Left hindlimb (tissue), 1 donor: Measurements from ENCODE around the gene LOX.
"Not testable (repeated sequence)": the region's sequence is repeated elsewhere in the genome, so short reads cannot be mapped to it uniquely, and the experiment has no call there.

ENCODE experiments used
- DNase-seq: peaks from one replicate; pipeline ENCODE4 v3.0.0-alpha.2; 2018

Gene LOX

DNA sequence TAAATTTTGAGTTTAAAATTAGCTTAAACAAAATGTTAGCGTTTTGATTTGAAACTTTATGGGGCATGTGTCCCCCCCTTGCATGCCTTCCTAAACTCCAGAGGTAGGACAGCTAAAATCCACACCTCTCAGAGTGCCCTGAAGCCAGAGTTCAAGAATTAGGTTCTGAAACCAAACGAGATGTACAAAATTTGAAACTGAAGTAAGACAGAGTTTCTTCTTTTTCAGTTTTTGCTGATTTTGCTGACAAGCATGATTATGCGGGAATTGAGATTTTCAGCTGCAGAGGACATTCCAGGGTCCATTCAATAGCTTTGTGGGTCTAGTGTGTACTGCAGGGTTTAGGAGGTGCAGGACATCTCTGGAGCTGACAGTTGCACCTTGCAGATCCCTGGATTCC, 17.1 kb upstream of the LOX start:
- DNase-seq = no peak

DNA sequence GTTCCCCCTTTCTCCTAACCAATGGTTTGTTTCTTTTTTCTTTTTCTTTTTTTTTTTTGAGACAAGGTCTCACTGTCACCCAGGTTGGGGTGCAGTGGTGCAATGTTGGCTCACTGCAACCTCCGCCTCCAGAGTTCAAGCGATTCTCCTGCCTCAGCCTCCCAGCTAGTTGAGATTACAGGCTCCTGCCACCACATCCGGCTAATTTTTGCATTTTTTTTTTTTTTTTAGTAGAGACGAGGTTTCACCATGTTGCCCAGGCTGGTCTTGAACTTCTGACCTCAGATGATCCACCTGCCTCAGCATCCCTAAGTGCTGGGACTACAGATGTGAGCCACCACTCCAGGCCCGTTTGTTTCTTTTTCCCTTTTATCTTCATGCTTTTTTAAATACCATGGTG, 16.2 kb upstream of the LOX start:
- not testable (repeated sequence) for DNase-seq

DNA sequence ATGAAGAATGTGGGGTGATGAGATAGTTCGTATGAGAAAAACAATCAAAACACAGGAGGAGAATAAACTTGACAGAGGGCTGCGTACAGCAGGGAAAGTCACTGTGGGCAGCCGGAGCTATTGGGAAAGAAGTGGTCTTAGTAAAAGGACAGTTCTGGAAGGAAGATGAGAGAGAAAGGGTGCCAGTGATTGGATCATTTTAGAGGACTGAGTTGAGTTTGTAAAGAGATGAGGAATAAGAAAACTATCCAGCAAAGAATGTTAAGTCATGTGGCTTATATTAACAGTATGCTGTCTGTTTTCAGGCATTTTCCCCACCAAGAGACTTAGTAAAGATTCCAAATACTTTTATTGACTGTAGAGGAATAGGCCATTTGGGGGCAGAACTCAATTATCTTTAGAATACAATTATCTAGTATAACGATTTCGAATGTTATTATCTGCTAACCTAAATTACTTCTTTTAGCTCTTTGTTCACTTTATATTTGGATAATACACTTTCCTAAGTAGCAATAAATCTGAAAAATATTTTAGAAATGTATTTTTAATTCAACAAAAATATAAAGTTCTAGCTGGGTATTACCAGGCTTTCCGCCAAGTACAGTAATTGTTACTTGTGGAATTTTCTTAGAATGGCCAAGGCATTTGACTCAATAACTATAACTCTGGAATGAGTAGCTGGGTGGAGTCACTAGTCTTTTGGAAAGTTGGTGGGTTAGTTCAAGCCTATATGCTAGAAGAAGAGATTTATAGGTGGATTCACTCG, 15.5 kb upstream of the LOX start:
- DNase-seq = no peak

DNA sequence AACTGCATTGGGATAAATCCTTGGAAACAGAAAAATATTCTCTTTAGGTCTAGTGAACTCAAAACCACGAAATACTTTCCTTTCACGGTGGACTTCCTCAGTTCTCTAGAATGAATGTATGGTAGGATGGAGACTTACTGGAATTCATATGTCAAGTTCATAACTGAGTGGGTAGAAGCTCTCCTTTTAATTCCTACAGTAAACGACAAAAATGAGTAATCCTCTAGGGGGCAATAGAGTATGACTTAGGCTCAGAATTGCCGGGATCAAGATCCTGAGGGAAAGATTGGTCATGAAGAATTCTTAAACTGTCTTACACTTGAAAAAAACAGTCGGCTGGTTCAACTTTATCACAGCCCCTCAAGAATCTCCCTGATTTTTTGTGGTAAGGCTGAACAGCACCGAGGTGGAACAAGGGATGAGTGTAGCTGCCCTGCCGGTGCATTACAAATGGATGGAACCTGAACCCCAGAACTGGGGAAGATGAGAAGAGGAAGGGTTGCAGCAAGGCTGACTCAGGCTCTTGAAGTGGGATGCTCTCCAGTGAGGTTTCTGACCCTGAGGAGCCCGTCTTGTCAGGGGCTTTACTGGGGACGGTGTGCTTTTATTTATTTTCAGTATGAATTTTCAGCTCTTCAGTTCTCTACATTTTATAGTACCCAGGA, 14.0 kb upstream of the LOX start:
- DNase-seq = no peak

DNA sequence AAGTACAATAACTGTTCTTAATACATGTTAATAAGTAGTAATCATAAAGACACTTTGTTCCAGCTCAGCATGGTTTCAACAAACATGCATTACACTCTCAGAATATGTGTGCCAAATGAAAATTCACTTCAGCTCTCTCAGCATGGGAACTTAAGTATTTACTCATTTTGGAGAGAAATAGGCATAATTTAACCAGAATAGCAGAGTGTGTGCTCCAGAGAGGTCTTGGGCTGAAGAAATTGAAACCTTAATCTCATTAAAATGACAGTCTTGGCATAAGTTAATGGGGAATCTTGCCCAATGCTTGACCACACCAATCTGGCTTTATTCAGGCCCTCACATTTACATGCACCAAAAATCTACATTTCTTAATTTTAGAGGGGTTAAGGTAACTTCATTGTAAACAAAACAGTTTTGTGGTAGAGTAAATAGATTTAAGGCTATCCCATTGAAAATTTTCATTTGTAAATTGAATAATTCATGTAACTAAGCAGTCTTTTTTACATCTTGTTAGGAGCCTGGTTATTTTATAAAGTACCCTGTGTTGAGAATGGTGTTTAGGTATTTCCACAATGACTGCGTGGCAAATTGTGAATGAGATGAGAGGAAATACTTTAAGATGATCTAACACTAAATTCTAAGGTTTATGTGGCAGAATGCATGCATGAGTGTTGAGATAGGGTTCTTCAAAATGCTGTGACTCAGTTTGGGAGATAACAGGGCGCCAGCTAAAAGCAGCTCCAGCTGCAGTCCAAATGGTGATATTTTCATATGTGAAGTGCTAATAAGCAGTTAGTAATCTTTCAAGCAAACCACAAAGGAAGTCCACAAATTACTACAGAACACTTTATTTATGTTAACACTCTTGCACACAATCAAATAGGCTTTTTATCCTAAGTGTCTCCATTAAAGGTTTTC, 11.3 kb upstream of the LOX start:
- no peak for DNase-seq

DNA sequence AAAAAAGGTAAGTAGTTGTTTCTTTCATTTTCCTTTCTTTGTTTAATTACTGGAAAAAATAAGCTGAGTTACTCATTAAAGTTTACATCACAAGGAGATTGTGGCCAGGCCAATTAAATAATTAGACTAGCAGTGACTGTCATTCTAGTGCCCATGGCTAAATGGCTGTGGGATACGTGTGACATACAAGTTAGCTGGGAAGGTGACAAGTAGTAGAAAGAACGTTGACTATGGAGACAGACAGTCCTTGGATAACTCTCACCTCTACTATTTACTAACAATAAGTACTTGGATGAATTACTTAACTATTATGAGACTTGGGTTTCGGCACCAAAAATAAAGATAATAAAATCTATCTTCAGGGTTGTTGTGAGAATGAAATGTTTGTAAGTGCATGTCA, 7.0 kb upstream of the LOX start:
- DNase-seq = no peak

DNA sequence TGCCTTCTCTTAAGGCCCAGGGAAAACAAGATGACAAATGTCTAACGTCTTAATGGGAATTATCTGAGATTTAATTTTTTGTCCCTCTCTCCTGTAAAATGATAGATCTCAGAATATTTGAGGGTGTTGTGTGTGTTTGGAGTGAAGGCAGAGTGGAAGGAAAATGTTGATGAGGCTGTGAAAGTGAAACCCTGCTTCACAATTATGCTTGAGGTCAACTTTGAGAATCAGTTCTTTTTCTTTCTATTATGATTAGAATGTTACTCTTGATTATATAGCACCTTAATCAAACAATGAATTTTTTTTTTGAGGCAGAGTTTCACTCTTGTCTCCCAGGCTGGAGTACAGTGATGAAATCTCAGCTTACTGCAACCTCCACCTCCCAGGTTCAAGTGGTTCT, 5.5 kb upstream of the LOX start:
- no peak for DNase-seq

DNA sequence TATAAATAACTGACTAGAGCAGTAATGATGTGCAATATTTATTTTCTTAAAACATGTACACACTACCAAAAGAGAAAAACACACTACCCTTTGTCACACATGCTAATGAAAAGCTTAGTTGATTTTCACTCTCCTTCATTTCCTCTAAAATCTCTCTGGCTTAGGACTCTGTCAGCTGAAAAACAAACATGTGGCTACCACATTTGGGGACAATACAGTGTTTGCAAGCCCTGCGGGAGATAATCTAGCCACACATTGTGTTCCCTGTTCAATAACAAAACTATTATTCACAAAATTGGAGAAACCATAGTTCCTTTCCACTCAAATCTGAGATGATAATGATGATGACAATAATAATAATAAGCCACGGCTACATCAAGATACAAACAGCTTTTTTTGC, 3.5 kb upstream of the LOX start:
- DNase-seq = no peak

DNA sequence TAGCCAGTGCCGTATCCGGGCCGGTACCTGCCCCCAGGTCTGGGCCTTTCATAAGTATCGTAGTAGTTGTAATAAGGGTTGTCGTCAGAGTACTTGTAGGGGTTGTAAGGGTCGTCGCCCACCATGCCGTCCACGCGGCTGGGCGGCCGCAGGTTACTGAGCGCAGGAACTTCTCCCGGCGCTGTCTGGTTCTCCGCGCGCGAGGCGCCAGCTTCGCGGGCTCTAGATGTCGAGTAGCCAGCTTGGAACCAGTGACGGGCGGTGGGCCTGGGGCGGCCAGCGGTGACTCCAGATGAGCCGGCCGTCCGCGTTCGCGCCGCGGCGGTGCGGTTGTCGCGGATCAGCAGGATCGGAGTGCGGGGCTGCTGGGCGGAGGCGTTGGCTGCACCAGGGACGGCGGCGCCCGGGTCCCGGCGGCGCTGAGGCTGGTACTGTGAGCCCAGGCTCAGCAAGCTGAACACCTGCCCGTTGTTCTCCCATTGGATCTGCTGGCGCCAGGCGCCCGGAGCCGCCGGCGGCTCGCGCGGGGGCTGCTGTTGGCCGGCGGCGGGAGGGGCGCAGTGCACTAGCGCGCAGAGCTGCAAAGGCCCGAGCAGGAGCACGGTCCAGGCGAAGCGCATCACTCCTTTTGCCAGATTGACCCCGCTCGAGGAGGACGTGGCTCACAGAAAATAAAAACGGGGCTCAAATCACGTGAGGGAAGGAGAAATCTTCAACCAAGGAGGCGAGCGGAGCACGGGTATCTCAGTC, 518 bp downstream of the LOX start:
- DNase-seq = no peak

DNA sequence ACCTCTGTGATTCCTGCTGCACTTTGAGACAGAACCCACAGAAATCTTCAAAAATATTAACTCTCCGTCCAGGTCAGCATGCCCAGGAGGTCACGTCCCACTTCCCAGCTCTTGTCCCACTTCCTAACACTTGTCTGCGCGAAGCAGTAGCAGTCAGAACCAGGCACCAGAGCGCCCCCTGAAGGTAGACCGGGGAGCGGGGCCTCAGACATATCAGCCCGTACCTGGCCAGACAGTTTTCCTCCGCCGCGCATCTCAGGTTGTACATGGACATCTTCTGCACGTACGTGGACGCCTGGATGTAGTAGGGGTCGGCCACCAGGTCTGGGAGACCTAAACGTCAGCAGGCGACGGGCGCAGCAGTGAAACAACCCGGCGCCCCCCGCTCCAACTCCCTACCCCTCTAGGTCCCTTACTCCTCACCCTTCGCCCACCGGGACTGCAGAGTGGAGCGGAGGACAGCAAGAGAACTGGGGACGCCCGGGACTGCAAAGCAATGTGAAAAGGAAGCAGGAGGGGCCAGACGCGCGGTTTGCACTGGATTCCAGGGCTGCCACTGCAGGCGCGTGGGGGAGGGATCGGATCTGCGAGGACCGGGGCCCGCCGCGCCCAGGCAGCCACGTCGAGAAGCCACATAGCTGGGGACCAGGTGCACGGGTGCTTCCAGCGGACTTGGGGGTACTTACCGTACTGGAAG, 1.2 kb downstream of the LOX start:
- DNase-seq = peak; percentile 89

DNA sequence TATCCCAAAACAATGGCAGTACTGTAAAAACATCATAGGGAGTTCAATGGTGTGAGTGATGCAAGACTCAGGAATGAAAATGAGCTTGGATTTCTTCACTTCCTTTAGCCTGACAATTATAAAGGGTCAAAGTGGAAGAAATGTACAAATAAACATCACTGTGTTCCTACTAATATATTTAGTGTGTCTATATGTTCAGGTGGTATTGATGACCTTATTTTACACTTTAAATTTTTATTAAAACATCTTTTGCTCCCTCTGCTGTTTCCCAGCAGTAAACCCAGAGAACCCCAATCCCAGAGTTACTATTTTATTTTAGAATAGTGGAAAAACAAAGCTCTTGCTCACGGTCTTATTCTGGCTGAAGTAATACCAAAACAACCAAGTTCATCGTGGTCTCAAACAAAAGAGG, 2.0 kb downstream of the LOX start:
- DNase-seq = no peak

DNA sequence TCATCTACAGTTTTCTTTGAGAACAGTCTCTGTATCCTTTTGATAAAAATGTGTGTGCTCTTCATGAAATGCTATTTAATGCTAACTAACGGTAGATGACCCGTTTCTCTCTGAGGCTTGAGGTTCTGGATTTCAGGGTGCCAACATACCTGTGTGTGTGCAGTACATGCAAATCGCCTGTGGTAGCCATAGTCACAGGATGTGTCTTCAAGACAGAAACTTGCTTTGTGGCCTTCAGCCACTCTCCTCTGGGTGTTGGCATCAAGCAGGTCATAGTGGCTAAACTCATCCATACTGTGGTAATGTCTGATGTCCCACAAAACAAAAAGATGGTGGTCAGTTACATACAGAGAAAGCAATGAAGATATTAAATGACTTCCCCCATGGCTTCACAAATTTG, 4.2 kb downstream of the LOX start:
- no peak for DNase-seq

DNA sequence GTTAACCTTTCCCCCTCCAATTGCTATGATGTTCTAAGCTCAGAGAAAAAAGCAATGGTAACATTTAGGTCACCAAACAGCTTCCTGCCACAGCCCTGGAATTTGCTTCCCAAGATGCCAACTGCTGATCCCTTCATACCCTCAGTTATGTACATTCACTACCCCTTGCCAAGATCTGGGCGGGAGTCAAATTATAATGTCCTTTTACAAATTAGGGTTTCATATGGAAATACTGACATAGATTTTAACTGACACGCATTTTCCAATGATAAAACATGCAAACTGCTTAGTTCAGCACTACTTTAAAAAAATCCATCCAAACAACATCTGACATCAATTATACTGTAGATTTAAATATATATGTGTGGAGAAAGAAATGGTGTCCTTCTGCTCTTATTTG, 5.0 kb downstream of the LOX start:
- DNase-seq = peak; percentile 43

DNA sequence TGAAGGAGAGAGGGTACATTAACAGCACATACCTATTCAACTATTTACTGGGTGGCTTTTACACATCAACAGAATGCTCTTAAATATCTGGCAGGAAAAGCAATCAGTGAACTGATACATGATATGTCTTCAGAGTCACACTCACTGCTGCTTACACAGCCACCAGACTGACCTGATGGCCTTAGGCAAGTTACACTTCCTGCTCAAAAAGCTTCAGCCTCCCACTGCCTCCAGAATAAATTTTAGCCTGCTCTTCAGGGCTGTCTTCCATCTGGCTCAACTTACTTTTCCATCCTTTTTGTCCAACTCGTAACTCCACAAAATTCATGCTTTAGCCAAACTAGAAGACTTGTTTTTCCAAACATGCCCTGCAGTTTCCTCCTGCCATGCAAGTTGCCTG, 10.7 kb downstream of the LOX start:
- DNase-seq = no peak

DNA sequence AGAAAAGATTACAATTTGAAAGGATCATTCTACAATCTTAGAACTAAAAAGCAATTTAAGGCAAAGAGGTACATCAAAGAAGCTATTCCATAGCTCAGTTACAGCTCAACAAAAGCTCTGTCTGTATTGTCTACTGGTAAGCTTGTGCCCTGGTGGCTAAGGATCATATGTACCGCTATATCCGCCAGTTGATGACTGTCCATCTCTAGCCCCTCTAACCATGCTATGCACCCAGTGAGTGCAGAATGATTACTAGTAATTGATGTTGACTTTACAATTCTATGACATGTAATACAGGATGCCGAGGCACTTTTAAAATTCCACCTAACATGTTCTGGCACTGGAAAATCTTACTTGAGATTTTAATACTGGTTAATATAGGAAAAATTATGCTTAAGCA, 13.1 kb downstream of the LOX start:
- DNase-seq = no peak

DNA sequence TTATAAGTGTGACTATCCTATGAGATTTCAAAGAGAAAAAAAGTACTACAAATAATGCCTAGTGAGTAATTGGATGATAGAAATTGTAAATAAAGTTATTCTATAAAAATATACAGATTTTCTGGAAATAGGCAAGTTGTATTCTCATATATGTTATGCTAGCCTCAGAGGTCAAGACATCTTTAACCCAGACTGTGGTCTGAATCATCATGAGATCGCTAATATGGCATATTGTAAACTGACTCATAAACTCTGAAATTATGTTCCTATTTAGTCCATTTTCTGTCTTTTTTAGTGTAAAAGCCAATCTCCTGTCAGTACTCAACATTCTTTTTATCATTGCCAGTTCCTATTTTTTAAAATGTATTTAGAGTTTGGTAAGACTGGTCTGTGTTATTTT, 14.2 kb downstream of the LOX start:
- no peak for DNase-seq

DNA sequence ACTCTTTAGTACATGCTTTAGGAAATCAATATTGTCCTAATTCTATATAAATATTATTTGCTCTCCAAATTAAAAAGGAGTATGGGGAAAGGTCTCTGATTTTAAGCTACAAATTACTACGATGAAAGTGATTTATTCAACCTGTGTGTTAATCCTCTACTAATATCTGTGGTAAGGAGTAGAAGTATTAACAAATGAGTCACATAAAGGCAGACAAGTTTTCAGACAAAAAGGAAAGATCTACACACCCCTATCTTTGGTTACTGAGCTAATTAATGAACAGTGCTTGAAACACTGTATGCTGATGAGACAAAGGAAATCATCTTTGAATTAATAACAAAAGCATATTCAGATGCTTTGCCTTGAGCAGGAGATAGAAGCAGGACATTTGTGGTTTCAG, 15.9 kb downstream of the LOX start:
- DNase-seq = no peak

DNA sequence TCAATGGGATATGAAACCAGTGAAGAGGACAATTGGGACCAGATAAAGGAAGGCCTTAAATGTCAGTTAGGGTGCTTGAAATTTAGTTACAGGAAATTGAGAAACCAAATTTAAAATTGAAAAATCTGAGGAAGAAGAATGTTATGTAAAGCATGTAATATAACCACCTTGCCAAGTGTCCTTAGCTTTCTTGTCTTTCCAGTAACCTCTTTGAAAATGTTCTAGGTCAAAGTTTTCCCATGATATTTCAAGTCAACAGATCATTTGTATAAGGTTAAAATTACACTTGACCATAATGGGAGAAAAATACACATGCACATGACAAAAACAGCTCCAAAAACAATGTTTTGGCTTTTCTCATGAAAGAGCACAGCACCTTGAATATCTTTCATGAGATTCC, 21.1 kb downstream of the LOX start:
- DNase-seq = no peak

DNA sequence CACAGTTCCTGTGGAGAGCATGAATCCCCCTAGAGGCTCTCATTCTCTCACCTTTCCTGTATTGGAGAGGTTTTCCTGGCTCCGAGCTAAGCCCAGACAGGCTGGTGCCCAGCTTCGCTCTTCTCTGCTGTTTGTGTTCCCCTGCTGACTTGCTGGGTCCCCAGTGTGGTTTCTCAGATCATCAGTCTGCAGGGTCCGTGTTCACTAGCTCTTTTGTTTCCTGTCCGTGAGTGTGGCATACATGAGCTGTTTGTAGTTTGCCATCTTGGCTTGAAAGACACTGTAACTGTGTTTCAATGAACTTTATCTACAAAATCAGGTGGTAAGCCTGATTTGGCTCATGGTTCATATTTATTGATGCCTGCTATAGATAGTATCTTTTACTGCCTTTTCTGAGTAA, 23.8 kb downstream of the LOX start:
- no peak for DNase-seq

DNA sequence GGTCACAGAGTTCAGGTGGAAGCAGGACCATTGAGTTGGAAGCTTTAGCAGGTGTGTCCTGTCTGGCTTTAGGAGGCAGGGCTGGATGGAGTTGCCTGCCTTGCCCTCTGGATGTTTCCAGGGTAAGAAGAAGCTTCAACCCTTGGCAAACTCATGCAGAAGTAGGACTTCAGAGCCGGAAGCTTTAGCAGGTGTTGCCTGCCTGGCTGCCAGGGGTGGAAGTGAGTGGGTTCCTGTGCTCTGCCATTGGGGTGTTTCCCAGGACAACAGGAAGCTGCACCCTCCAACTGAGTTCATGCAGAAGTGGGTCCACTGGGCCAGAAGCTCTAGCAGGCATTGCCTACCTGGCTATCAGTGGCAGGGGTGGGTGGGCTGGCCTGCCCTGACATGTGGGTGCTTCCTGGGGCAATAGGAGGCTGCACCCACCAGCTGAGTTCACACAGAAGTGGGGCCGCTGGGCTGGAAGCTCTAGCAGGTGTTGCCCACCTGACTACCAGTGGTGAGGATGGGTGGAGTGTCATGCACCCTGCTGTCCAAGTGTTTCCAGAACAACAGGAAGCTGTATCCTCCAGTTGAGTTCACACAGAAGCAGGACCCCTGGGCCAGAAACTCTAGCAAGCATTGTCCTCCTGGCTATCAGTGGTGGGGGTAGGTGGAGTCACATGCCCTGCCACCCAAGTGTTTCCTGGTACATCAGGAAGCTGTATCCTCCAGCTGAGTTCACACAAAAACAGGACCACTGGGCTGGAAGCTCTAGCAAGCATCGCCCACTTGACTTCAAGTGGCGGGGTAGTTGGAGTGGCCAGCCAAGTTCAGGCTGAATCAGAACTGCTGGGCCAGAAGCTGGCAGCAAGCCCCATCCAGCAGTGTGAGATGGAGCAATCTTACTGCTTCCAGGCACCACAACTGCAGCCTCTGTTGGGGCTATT, 24.6 kb downstream of the LOX start:
- no peak for DNase-seq

DNA sequence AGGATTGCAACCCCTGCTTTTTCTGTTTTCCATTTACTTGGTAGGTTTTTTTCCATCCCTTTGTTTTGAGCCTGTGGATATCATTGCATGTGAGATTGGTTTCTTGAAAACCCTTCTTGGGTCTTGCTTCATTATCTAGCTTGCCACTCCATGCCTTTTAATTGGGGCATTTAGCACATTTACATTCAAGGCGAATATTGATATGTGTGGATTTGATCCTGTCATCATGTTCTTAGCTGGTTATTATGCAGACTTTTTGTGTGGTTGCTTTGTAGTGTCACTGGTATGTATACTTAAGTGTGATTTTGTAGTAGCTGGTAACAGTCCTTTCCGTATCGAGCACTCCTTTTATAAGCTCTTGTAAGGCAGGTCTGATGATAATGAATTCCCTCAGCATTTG, 26.5 kb downstream of the LOX start:
- no peak for DNase-seq
